Gastroesophageal sphincter (tissue), 3 donors: ENCODE data around the gene SLCO4C1.

Experiments
- CTCF ChIP-seq, 4 experiments: fragments of 200-600 bp in 2 of 4; fragments of 450-650 bp in 2 of 4; sonication (generic) in 1 of 4; IDR thresholded peaks; one replicate each; pipeline ENCODE4 v1.5.1; 2017 to 2019; ENCODE audit warnings: antibody characterized with exemption in 4 of 4, mild to moderate bottlenecking in 2 of 4, moderate library complexity in 2 of 4
- POLR2A ChIP-seq, 2 donors: fragments of 450-650 bp; IDR thresholded peaks; one replicate each; pipeline ENCODE4 v1.6.1; 2017; ENCODE audit warnings: antibody characterized with exemption in 2 of 2, mild to moderate bottlenecking in 2 of 2, moderate library complexity in 1 of 2

DNA sequence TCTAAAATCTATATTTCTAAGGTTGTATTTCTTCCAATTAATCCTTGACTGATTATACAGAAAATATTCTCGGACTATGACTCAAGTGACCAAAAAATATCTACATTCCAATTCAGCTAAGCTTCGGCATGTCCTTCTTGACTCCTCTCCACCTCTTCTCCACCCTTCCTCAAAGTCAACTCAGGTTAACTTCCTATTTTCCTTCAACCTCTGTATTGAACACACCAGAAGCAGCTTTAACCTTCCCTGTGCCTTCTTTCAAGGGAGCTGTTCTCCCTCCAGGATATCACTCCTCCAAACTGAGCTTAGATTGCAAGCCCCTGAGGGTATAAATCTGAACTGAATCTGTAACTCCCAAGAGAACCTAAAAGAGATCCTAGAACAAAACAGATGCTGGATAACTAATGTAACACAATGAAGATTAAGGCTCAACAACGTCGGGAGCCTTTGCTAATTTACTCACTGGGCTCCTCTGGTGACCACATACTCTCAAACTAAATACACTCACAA, 1.1 kb downstream of the SLCO4C1 start:
- no peak for TF ChIP-seq POLR2A (IDR thresholded peaks at IDR 0.05)
- no peak for TF ChIP-seq CTCF (IDR thresholded peaks at IDR 0.05)
